Activated CD8-positive, alpha-beta memory T cell treated with anti-CD3 and anti-CD28 coated beads, Interleukin-2, amount 50 U/mL, for 24 hours (primary cell): ENCODE measurements around the gene NKTR.
"Not testable (repeated sequence)": the region's sequence is repeated elsewhere in the genome, so short reads cannot be mapped to it uniquely, and the experiment has no call there.

Experiments used
- DNase-seq: peaks from one replicate; pipeline ENCODE4 v3.0.0-alpha.2; 2020; ENCODE audit errors: extremely low read depth

The NKTR gene

DNA sequence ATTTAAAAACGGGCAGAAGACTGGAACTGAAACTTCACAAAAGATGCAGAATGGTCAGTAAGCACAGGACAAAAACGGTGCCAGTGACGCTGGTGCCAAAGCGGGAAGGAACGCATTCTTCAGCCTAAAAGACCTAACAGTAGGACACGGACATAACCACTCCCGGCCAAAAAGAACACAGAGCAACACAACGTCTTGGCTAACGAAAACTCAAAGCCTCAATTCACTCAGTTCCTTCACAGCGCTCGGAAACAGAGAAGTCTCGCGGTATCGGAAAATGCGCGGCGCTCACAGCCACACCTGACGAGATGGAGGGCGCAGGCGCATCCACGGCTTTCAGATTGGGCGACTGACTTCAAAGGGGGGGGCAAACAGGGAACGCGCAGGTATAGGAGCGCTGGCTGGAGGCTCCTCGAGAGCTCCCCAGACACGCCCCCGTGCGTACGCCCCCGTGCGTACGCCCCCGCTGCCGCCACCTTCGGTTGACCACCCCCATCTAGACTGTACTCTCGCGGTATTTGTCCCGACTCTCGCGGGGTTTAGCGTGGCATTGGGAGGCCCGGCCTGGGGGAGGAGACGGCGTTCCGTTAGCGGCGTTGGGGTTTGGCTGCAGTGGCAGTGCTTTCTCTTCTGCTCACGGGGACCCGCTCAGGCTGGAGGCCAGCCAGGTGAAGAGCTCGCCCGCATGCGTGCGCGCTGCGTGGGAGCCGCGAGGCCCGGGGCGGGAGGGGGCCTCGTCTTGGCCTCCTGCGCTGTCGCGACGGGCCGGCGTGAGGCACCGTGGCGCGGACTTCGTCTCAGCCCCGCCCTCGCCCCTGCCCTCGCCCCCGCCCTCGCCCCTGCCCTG is at the start of gene NKTR:
TSS of gene NKTR (plus strand) at position 576 of the 847 bp plus-strand sequence. CDS start 321 bp downstream, outside the sequence.
- DNase-seq = peak; percentile 99

GRCh38 chr3:42552830-42553229 is 47.7 kb upstream of the NKTR start:
- DNase-seq = no peak

DNA sequence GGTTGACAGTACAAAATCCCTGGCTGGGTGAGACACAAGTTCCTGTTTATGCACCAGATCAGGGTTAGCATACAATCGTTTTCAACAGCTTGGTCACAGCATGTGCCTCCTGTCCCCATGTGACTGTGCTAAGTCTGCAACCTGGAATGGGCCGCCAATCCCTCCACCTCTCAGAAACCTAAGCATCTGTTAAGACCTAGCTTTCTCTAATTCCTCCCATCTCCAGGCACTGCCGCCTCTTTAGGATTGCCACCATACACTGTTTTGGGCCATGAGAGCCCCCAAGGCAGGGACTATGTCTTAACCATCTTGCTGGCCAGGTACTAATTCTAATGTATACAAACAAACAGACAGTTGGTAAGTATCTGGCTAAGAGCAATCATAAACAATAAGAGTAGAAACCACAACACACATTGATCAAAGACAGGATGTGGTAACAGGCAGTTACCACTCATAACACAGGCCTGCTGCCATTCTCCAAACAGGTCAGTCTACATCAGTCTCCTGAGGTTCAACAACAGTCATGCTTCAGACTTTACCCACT is 44.3 kb upstream of the NKTR start:
- no peak for DNase-seq

GRCh38 chr3:42556817-42557216 is 43.7 kb upstream of the NKTR start:
- DNase-seq = not testable (repeated sequence)

GRCh38 chr3:42557854-42558253 is 42.6 kb upstream of the NKTR start:
- no peak for DNase-seq

- DNase-seq = no peak
Measured at GRCh38 chr3:42562047-42562907, 38.2 kb upstream of the NKTR start.

DNA sequence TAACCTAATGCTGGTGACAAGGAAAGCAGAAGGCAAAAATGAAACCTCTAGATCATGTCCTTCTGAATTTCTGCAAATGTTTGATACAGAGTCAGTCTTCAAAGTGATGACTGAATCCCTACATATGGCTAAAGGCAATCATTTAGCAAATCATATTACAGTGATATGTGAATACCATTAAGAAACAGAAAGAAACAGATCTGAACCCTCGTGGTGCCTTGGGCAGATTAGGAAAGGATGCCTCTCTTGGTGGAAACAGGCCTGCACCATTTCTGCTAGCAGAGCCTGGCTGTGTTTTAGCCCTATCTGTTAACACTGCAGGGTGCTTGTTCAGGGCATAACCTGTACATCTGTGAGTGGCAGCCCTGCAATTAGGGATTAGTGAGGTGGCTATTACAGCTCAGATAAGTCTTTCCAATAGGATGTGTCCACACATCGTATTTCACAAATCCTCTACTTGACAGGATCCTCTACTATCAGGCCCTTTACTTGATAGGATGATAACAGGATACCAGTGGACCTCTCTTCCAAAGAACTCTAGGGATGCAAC is 30.8 kb upstream of the NKTR start:
- DNase-seq = no peak

DNA sequence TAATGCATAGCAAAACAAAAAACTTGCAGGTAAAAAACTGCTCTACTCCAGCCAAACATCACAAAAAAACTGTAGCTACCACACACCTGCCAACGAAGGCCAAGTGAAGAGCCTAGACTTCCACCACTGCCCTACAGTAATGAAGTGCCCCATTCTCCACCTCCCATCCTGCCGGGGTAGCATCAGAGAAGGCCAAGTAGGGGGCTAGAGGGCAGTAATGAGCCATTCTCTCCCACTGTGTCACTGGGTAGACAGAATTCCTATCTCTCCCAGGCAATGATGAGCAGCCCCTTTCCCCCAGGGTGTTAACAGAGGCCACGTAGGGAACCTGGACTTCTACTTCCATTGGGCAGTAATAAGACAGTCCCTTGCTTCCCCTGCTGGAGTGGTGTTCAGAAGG is 28.2 kb upstream of the NKTR start:
- DNase-seq = no peak

- no peak for DNase-seq
Measured at GRCh38 chr3:42575137-42575741, 25.2 kb upstream of the NKTR start.

- no peak for DNase-seq
Measured at GRCh38 chr3:42578054-42578453, 22.4 kb upstream of the NKTR start.

GRCh38 chr3:42579346-42579745 is 21.1 kb upstream of the NKTR start:
- DNase-seq = not testable (repeated sequence)

- no peak for DNase-seq
Measured at GRCh38 chr3:42581400-42581708, 19.1 kb upstream of the NKTR start.

- peak; percentile 92 for DNase-seq
Measured at GRCh38 chr3:42581709-42582473, 18.6 kb upstream of the NKTR start, which contains the start of gene SEC22C. Gene SEC22C (minus strand): TSS chr3:42581967. CDS start chr3:42569046, 12,921 bp downstream.

DNA sequence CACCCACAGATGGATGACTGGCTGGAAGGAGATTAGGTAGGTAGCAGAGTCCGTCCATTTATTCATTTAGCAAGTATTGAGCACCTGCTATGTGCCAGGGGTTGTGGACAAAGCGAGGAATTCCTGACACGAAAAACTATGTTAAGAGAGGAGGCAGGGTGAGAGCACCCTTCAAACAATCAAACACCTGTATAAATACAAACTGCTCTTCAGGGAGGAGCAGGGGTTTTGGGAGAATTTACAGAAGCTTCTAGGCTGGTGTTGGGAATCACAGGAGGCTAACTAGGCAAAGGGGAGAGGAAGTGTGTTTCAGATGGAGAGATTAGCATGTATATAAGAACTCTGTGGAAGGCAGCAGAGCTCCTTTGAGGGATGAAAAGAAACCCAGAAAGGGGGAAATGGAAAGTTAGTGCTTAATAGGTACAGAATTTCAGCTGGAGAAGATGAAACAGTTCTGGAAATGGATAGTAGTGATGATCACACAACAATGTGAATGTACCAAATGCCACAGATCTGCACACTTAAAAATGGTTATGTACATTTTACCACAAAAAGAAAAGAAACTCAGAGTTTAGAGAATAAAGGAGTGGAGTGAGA is 17.9 kb upstream of the NKTR start:
- no peak for DNase-seq

DNA sequence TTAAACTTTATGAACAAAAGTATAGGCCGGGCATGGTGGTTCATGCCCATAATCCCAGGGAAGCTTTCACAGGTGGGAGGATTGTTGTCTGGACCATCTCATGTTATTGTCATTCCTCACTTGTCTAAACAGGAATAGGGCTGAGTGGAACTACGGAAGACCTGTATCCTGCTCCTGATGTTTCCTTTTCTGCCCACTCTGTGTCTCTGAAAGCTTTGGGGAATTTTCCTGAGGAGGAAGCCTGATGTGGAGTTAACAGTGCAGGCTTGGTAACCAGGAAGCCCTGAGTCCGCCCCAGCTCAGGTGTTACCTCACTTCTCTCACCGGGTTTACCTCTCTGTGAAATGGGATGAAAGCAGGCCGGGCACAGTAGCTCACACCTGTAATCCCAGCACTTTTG is 11.9 kb upstream of the NKTR start:
- no peak for DNase-seq

DNA sequence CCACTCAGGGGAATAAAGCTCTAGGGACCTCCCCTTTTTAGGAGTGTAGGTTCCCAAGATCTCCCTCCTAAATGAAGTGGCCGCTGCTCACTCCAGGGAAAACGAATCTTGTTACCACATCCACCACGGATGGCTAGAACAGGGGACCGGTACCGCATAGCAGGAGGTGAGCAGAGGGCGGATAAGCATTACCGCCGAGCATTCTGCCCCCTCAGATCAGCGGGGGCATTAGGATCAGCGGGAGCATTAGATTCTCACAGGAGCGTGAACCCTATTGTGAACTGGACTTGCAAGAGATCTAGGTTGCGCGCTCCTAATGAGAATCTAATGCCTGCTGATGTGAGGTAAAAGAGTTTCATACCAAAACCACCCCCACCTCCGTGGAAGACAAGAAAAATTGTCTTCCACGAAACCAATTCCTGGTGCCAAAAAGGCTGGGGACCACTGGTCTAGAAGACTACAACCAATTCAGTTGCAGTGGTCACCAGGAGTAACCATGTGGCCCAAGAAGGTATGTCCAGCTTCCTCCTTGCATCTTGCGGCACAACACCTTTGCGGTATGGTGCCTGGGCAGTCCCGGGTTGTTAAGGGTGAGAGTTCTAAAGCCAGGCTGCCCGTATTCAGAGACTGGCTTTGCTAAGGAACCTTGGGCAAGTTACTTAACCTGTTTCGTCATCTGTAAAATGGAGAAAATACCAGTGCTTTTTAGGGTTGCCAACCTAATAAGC is 10.9 kb upstream of the NKTR start:
- no peak for DNase-seq

DNA sequence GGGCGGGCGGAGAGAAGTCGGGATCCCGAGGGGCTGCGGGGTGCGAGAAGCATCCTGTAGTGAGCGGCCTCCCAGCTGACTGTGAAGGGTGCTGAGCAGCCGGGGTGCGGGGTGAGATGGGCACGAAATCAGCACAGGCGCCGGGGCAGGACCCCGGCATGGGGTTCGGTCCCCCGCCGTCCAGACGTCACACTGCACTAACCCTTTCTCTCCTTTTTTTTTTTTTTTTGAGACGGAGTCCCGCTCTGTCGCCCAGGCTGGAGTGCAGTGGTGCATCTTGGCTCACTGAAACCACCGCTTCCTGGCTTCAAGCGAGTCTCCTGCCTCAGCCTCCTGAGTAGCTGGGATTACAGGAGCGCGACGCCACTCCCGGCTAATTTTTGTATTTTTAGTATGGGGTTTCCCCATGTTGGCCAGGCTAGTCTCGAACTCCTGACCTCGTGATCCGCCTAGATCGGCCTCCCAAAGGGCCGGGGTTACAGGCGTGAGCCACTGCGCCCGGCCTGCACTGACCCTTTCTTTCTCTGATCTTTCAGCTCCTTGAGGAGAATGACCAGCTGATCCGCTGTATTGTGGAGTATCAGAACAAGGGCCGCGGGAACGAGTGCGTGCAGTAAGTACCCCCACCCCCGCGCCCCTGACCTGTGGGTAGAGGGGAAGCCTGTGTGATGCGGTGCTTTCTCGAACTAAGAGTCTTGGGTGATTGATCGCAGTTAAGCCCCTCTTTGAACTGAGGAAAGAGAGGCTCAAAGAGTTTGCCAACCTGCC is 9.3 kb upstream of the NKTR start:
- DNase-seq = no peak

GRCh38 chr3:42591811-42592210 is 8.7 kb upstream of the NKTR start:
- DNase-seq = no peak

DNA sequence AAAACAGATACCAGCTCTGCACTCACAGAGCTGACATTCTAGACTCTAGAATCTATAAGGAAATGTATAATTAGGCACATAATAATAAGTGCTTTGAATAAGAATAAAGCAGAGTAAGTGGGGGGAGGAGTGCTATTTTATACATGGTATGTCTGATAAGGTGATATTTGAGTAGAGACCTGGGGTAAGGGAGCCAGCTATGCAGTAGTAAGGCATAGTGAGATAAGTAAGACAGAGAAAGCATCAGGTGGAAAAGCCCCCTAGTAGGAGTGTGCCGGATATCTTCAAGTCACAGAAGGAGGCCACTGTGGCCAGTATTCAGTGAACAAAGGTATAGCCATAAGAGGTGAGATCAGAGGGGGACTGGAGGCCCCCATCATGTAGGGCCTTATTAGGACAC is 6.9 kb upstream of the NKTR start:
- no peak for DNase-seq
